ENCODE data around the gene PTBP2.
A peak's percentile ranks its signal among the peaks of the same experiment; 100 is the strongest.

PTBP2 gene

GRCh38 chr1:96721416-96722160 lies at the start of gene PTBP2:
TSS of gene PTBP2 (plus strand) at chr1:96721784. CDS start at chr1:96721865, 81 bp downstream.
- TF ChIP-seq CTCF (IDR thresholded peaks at IDR 0.05; ENCODE audit: insufficient read depth, low read depth, low read length, missing control alignments): no peak
- peak within 1 kb of the TSS; percentile 75 for H3K4me3 ChIP-seq (ENCODE audit: low read depth, low read length)
- DNase-seq (ENCODE audit: low read depth): peak; percentile 84

- no peak overlapping the region for H3K4me3 ChIP-seq (ENCODE audit: low read depth, low read length)
- DNase-seq (ENCODE audit: low read depth): no peak
- TF ChIP-seq CTCF (IDR thresholded peaks at IDR 0.05; ENCODE audit: insufficient read depth, low read depth, low read length, missing control alignments): no peak
Measured at GRCh38 chr1:96674915-96675314, 46.7 kb upstream of the PTBP2 start.

GRCh38 chr1:96682056-96682455 lies 39.5 kb upstream of the PTBP2 start:
- no peak for TF ChIP-seq CTCF (IDR thresholded peaks at IDR 0.05; ENCODE audit: insufficient read depth, low read depth, low read length, missing control alignments)
- H3K4me3 ChIP-seq (ENCODE audit: low read depth, low read length): no peak overlapping the region
- no peak for DNase-seq (ENCODE audit: low read depth)

- no peak for DNase-seq (ENCODE audit: low read depth)
- TF ChIP-seq CTCF (IDR thresholded peaks at IDR 0.05; ENCODE audit: insufficient read depth, low read depth, low read length, missing control alignments): no peak
- H3K4me3 ChIP-seq (ENCODE audit: low read depth, low read length): no peak overlapping the region
Measured at GRCh38 chr1:96683931-96684330, 37.7 kb upstream of the PTBP2 start.

GRCh38 chr1:96684744-96685143 lies 36.8 kb upstream of the PTBP2 start:
- no peak for DNase-seq (ENCODE audit: low read depth)
- H3K4me3 ChIP-seq (ENCODE audit: low read depth, low read length): no peak overlapping the region
- TF ChIP-seq CTCF (IDR thresholded peaks at IDR 0.05; ENCODE audit: insufficient read depth, low read depth, low read length, missing control alignments): no peak

GRCh38 chr1:96688767-96689166 lies 32.8 kb upstream of the PTBP2 start:
- DNase-seq (ENCODE audit: low read depth): no peak
- no peak for TF ChIP-seq CTCF (IDR thresholded peaks at IDR 0.05; ENCODE audit: insufficient read depth, low read depth, low read length, missing control alignments)
- no peak overlapping the region for H3K4me3 ChIP-seq (ENCODE audit: low read depth, low read length)

- TF ChIP-seq CTCF (IDR thresholded peaks at IDR 0.05; ENCODE audit: insufficient read depth, low read depth, low read length, missing control alignments): no peak
- no peak overlapping the region for H3K4me3 ChIP-seq (ENCODE audit: low read depth, low read length)
- DNase-seq (ENCODE audit: low read depth): no peak
Measured at GRCh38 chr1:96695954-96696353, 25.6 kb upstream of the PTBP2 start.

All from GM12865 (cell line).